NCI-H526 (cell line): ENCODE data around the gene SATB1.
A peak's percentile ranks its signal among the peaks of the same experiment; 100 is the strongest.

Experiments used
- DNase-seq, 2 experiments: peaks; one replicate each; lab custom pipeline; 2025; lab: John Stamatoyannopoulos, UW

SATB1 gene

GRCh38 chr3:18431266-18431665 is 6.1 kb upstream of the SATB1 start:
- no peak for DNase-seq

- no peak for DNase-seq
Observed at GRCh38 chr3:18428991-18429745, 4.0 kb upstream of the SATB1 start.

- peak in 1 of 2 experiments; percentile 43 for DNase-seq
Observed at GRCh38 chr3:18428036-18428435, 2.9 kb upstream of the SATB1 start.

- DNase-seq, result peak in 1 of 2 experiments; percentile 17
Observed at GRCh38 chr3:18426597-18427193, 1.6 kb upstream of the SATB1 start.

- DNase-seq, result peak; percentile 80 to 94
Observed at GRCh38 chr3:18425641-18426257, 610 bp upstream of the SATB1 start.

GRCh38 chr3:18424213-18424728 is 868 bp downstream of the SATB1 start:
- DNase-seq, result peak in 1 of 2 experiments; percentile 61

GRCh38 chr3:18423401-18424212 is 1.5 kb downstream of the SATB1 start:
- peak; percentile 70 to 82 for DNase-seq

GRCh38 chr3:18422972-18423371 is 2.2 kb downstream of the SATB1 start:
- DNase-seq, result no peak

- DNase-seq, result peak; percentile 77 to 78
Observed at GRCh38 chr3:18420555-18420954, 4.6 kb downstream of the SATB1 start.

- peak in 1 of 2 experiments; percentile 31 for DNase-seq
Observed at GRCh38 chr3:18419232-18419631, 5.9 kb downstream of the SATB1 start.

- peak in 1 of 2 experiments; percentile 42 for DNase-seq
Observed at GRCh38 chr3:18417904-18418572, 7.1 kb downstream of the SATB1 start.

- peak; percentile 67 for DNase-seq
Observed at GRCh38 chr3:18416332-18416731, 8.8 kb downstream of the SATB1 start.

- peak in 1 of 2 experiments; percentile 51 for DNase-seq
Observed at GRCh38 chr3:18415839-18416238, 9.3 kb downstream of the SATB1 start.

- peak; percentile 75 to 78 for DNase-seq
Observed at GRCh38 chr3:18415167-18415566, 10.0 kb downstream of the SATB1 start.

GRCh38 chr3:18412684-18413083 is 12.5 kb downstream of the SATB1 start:
- no peak for DNase-seq

GRCh38 chr3:18411541-18411940 is 13.6 kb downstream of the SATB1 start:
- no peak for DNase-seq

- DNase-seq, result no peak
Observed at GRCh38 chr3:18410205-18410604, 14.9 kb downstream of the SATB1 start.

GRCh38 chr3:18409266-18409665 is 15.9 kb downstream of the SATB1 start:
- DNase-seq, result no peak

GRCh38 chr3:18405141-18405540 is 20.0 kb downstream of the SATB1 start:
- no peak for DNase-seq

- DNase-seq, result no peak
Observed at GRCh38 chr3:18403061-18403460, 22.1 kb downstream of the SATB1 start.

GRCh38 chr3:18402239-18402799 is 22.8 kb downstream of the SATB1 start:
- DNase-seq, result peak in 1 of 2 experiments; percentile 37
